T47D (cell line): ENCODE measurements around the gene DSCAM.

Experiments used
- DNase-seq, 2 experiments: peaks; one replicate each; pipeline versions ENCODE4 v3.0.0 to v3.0.0-alpha.2; 2011 to 2012; ENCODE audit warnings: low read depth in 1 of 2, low spot score in 1 of 2
- JUND ChIP-seq: IDR thresholded peaks from 2 replicates; pipeline ENCODE4 v1.6.1; 2012; ENCODE audit warnings: low read depth
- in situ Hi-C: cut with HindIII; loops from 2 replicates; pipeline ENCODE4 v1.10.0; 2016; ENCODE audit warnings: low sequenced_read_pairs, low pct_unique_long_range_greater_than_20kb

Gene DSCAM

GRCh38 chr21:40586575-40586974, 260.4 kb downstream of the DSCAM start:
- in situ Hi-C loops = no loop called here
- TF ChIP-seq JUND = no peak
- DNase-seq = no peak

GRCh38 chr21:40577285-40578043, 269.5 kb downstream of the DSCAM start:
- TF ChIP-seq JUND = no peak
- no peak for DNase-seq
- in situ Hi-C loops = no loop called here

GRCh38 chr21:40575976-40576375, 271.0 kb downstream of the DSCAM start:
- no peak for DNase-seq
- in situ Hi-C loops = no loop called here
- no peak for TF ChIP-seq JUND

GRCh38 chr21:40569357-40569756, 277.6 kb downstream of the DSCAM start:
- peak; percentile 4 to 26 for DNase-seq
- in situ Hi-C loops = no loop called here
- TF ChIP-seq JUND = no peak

- in situ Hi-C loops = no loop called here
- TF ChIP-seq JUND = no peak
- DNase-seq = no peak
These were observed 278.2 kb downstream of the DSCAM start for GRCh38 chr21:40568807-40569206.

DNA sequence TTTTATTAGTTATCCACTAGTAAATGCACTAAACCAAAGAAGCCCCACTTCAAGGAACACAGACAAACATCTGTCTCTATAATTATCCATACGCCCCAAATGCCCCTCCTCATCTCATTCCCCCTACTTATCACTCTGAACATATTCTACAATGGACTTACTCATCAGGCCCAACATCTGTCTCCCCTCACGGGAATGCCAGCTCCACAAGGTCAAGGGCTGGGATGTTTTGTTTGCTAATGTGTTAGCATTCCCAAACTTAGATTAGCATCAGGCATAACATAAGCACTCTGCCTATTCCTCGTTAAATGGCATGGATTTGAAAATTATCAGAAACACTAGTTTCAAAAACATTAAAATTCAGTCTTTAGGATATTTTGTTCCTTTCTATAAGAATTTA, 279.5 kb downstream of the DSCAM start:
- in situ Hi-C loops = no loop called here
- DNase-seq = no peak
- TF ChIP-seq JUND = no peak

GRCh38 chr21:40566486-40566885, 280.5 kb downstream of the DSCAM start:
- in situ Hi-C loops = no loop called here
- no peak for TF ChIP-seq JUND
- no peak for DNase-seq

GRCh38 chr21:40564318-40564717, 282.6 kb downstream of the DSCAM start:
- in situ Hi-C loops = no loop called here
- no peak for DNase-seq
- no peak for TF ChIP-seq JUND

DNA sequence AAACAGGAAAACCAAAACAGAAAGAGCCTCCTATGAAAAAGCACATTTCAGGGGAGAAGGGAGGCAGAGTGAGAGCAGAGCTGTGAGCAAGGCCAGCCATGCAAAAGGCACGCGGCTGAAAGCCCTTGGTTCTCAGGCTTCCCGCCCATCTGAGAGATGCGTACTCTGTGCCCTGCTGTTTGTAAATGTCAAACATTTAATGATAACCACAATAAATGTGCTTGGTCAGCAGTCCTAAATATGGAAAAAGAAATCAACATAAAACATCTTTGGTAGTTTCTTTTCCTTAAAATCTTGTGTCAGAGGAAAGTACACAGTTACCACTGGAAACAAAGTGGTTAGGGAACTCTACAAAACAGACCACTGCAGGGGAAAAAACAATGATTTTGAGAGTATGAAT, 283.1 kb downstream of the DSCAM start:
- no peak for DNase-seq
- no peak for TF ChIP-seq JUND
- in situ Hi-C loops = no loop called here

- in situ Hi-C loops = no loop called here
- TF ChIP-seq JUND = no peak
- no peak for DNase-seq
These were observed 284.5 kb downstream of the DSCAM start for GRCh38 chr21:40562242-40563002.

DNA sequence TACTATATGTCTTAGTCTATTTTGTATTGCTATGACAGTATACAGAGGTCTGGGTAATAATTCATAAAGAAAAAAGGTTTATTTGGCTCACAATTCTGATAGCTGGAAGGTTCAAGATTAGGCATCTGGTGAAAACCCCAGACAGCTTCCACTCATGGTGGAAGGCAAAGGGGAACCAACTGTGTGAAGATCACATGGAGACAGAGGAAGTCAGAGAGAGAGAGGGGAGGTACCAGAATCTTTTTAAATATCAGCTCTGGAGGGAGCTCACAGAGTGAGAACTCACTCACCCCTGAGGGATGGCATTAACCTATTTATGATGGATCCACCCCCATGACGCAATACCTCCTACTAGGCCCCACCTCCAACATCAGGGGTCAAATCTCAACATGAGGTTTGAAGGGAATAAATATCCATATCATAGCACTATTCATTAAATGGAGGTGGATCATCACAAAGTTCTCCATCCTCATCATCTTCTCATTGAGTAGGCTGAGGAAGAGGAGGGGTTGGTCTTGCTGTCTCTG, 290.5 kb downstream of the DSCAM start:
- in situ Hi-C loops = no loop called here
- no peak for TF ChIP-seq JUND
- no peak for DNase-seq

GRCh38 chr21:40555021-40555528, 291.9 kb downstream of the DSCAM start:
- TF ChIP-seq JUND = no peak
- no peak for DNase-seq
- in situ Hi-C loops = no loop called here

DNA sequence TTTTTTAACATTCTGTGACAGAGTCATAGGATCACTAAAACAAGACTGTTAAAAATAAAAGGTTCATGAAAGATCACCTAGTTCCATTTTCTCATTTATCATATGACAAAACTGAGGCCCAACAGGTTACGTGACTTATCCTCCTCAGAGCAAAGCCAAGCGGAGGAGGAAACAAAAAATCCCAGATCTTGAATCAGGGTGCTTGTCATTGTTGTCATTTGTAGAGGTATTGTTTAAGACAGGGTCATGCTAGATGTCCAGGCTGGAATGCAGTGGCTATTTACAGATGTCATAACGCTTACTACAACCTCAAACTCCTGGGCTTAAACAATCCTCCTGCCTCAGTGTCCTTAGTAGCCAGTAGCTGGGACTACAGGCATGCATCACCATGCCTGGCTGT, 293.2 kb downstream of the DSCAM start:
- peak in 1 of 2 experiments; percentile 8 for DNase-seq
- in situ Hi-C loops = no loop called here

More for the DNA sequence above, 293.2 kb downstream of the DSCAM start:
- TF ChIP-seq JUND = no peak
